ENCODE measurements around the gene UBE2H. TPM values are rescaled to one million over a fixed set of nuclear protein-coding genes. Genes with fewer than 3 reads are reported as not detected.

The UBE2H gene
- total RNA-seq, 2 experiments from 2014 or later: 52.1 to 52.5 TPM

- DNase-seq (no peak), ATAC-seq (ENCODE audit: poor library complexity) (no peak)
- H3K36me3 Mint-ChIP-seq (ENCODE audit: low read depth): no peaks in the 10 kb centered on the region
- no peak for TF ChIP-seq CTCF (IDR thresholded peaks at IDR 0.05)
- H3K27ac Mint-ChIP-seq: no peak overlapping the region
- peaks cover 30 to 40% of the 10 kb centered on the region in 2 experiments for H3K27me3 ChIP-seq (ENCODE audit: control insufficient read depth in 1 of 2, insufficient read depth in 2 of 2, low read length in 2 of 2)
- H3K9me3 Mint-ChIP-seq: no peaks in the 10 kb centered on the region
- peaks cover 20% of the 10 kb centered on the region for H3K4me1 Mint-ChIP-seq (ENCODE audit: low read depth)
- peaks cover 16% of the 10 kb centered on the region for H3K4me1 ChIP-seq (ENCODE audit: insufficient read depth, low read length)
- H3K4me3 Mint-ChIP-seq: no peak overlapping the region
- peaks cover 59% of the 10 kb centered on the region for H3K27me3 Mint-ChIP-seq
- no peaks in the 10 kb centered on the region for H3K36me3 ChIP-seq (ENCODE audit: insufficient read depth, low read length)
- CTCF ChIA-PET: interaction anchor here (0.5 kb wide), 2 partner anchors 129 to 221 kb away, joined by 3 to 4 read pairs; no protein-coding TSS in a partner anchor
- H3K27ac ChIP-seq (ENCODE audit: low read depth in 1 of 2, low read length in 2 of 2): no peak overlapping the region
- H3K9me3 ChIP-seq (ENCODE audit: control insufficient read depth in 1 of 2, insufficient read depth in 1 of 2, low read length in 2 of 2): peaks cover 0 to 11% of the 10 kb centered on the region in 2 experiments
- intact Hi-C loops (cut with DNase I, micrococcal nuclease): no loop called here
- POLR2A ChIA-PET: interaction anchor here (0.6 kb wide), 1 partner anchor 44 kb away, joined by 3 read pairs; no protein-coding TSS in a partner anchor
- H3K4me3 ChIP-seq (ENCODE audit: low read length): no peak overlapping the region
Measured at GRCh38 chr7:129789652-129790051, 163.1 kb downstream of the UBE2H start.

- TF ChIP-seq CTCF (IDR thresholded peaks at IDR 0.05): no peak
- Histone ChIP-seq H3K4me3 (ENCODE audit: low read length) (no peak overlapping the region), H3K36me3 (ENCODE audit: insufficient read depth, low read length) (no peaks in the 10 kb centered on the region), H3K27me3 (ENCODE audit: control insufficient read depth in 1 of 2, insufficient read depth in 2 of 2, low read length in 2 of 2) (peaks cover 36 to 47% of the 10 kb centered on the region in 2 experiments), H3K27ac (ENCODE audit: low read depth in 1 of 2, low read length in 2 of 2) (no peak overlapping the region), H3K9me3 (ENCODE audit: control insufficient read depth in 1 of 2, insufficient read depth in 1 of 2, low read length in 2 of 2) (peaks cover 0 to 17% of the 10 kb centered on the region in 2 experiments), H3K4me1 (ENCODE audit: insufficient read depth, low read length) (peaks cover 22% of the 10 kb centered on the region)
- H3K27me3 Mint-ChIP-seq: peaks cover 58% of the 10 kb centered on the region
- intact Hi-C loops (cut with DNase I, micrococcal nuclease): no loop called here
- POLR2A ChIA-PET: no interaction called here
- no peak for ATAC-seq (ENCODE audit: poor library complexity)
- H3K4me3 Mint-ChIP-seq: no peak overlapping the region
- CTCF ChIA-PET: no interaction called here
- H3K9me3 Mint-ChIP-seq: no peaks in the 10 kb centered on the region
- no peak overlapping the region for H3K27ac Mint-ChIP-seq
- H3K4me1 Mint-ChIP-seq (ENCODE audit: low read depth): peaks cover 22% of the 10 kb centered on the region
- DNase-seq: no peak
- no peaks in the 10 kb centered on the region for H3K36me3 Mint-ChIP-seq (ENCODE audit: low read depth)
Measured at GRCh38 chr7:129789000-129789399, 163.8 kb downstream of the UBE2H start.

- H3K9me3 ChIP-seq (ENCODE audit: control insufficient read depth in 1 of 2, insufficient read depth in 1 of 2, low read length in 2 of 2): peaks cover 0 to 32% of the 10 kb centered on the region in 2 experiments
- Mint-ChIP-seq H3K36me3 (ENCODE audit: low read depth) (no peaks in the 10 kb centered on the region), H3K27me3 (peaks cover 76% of the 10 kb centered on the region), H3K4me1 (ENCODE audit: low read depth) (peaks cover 40% of the 10 kb centered on the region), H3K4me3 (peak overlapping the region; percentile 4), H3K9me3 (no peaks in the 10 kb centered on the region), H3K27ac (no peak overlapping the region)
- H3K27ac ChIP-seq (ENCODE audit: low read depth in 1 of 2, low read length in 2 of 2): no peak overlapping the region
- ChIA-PET CTCF (no interaction called here), POLR2A (no interaction called here)
- H3K36me3 ChIP-seq (ENCODE audit: insufficient read depth, low read length): no peaks in the 10 kb centered on the region
- no peak for ATAC-seq (ENCODE audit: poor library complexity)
- no peak for DNase-seq
- intact Hi-C loops (cut with DNase I, micrococcal nuclease): no loop called here
- H3K4me3 ChIP-seq (ENCODE audit: low read length): no peak overlapping the region
- H3K27me3 ChIP-seq (ENCODE audit: control insufficient read depth in 1 of 2, insufficient read depth in 2 of 2, low read length in 2 of 2): peaks cover 54 to 67% of the 10 kb centered on the region in 2 experiments
- no peak for TF ChIP-seq CTCF (IDR thresholded peaks at IDR 0.05)
- H3K4me1 ChIP-seq (ENCODE audit: insufficient read depth, low read length): peaks cover 41% of the 10 kb centered on the region
Measured at GRCh38 chr7:129786825-129787563, 165.8 kb downstream of the UBE2H start.

Data from CD4-positive, alpha-beta T cell (primary cell).